Bronchial epithelial cell (primary cell): Measurements from ENCODE around the gene YES1. TPM values are rescaled to one million over a fixed set of nuclear protein-coding genes. Genes with fewer than 3 reads are reported as not detected.
A peak's percentile ranks its signal among the peaks of the same experiment; 100 is the strongest.

Source experiments
- DNase-seq: peaks from one replicate; pipeline ENCODE4 v3.0.0-alpha.2; 2010; ENCODE audit warnings: low read depth
- FAIRE-seq: peaks from 2 replicates; lab custom pipeline; 2011; peaks lifted over from hg19 to GRCh38; lab: Jason Lieb, UNC
- H3K27me3 ChIP-seq: 2 replicates; pipeline ENCODE4 v1.5.1; 2011; ENCODE audit warnings: low read length; ENCODE audit not compliant: control insufficient read depth, insufficient read depth
- H3K36me3 ChIP-seq: 2 replicates; pipeline ENCODE4 v1.5.1; 2011; ENCODE audit warnings: low read length; ENCODE audit not compliant: control insufficient read depth, insufficient read depth
- H3K4me3 ChIP-seq: 2 replicates; pipeline ENCODE4 v1.5.1; 2011; ENCODE audit warnings: mild to moderate bottlenecking, low read depth, low read length, control low read depth
- CTCF ChIP-seq: IDR thresholded peaks from 2 replicates; pipeline ENCODE4 v1.5.1; 2011; ENCODE audit warnings: mild to moderate bottlenecking, moderate library complexity, low read length, control low read depth, inconsistent platforms; ENCODE audit not compliant: insufficient read depth, severe bottlenecking
- total RNA-seq: library from RNA; depleted of rRNA; stranded (reverse); fragments of >200 nt; gene quantifications from 2 replicates; pipeline ENCODE4 v1.2.1, GENCODE V29; 2014

Gene YES1
- total RNA-seq, 1 donor from 2014 or later: 165 TPM

GRCh38 chr18:820591-821165 lies 8.6 kb upstream of the YES1 start:
- no peak for TF ChIP-seq CTCF
- no peaks in the 10 kb centered on the region for H3K27me3 ChIP-seq
- FAIRE-seq: no peak
- H3K36me3 ChIP-seq: no peaks in the 10 kb centered on the region
- no peak overlapping the region for H3K4me3 ChIP-seq
- DNase-seq: no peak

GRCh38 chr18:816869-817268 lies 4.8 kb upstream of the YES1 start:
- TF ChIP-seq CTCF: no peak
- H3K36me3 ChIP-seq: no peaks in the 10 kb centered on the region
- DNase-seq: no peak
- no peak for FAIRE-seq
- no peak overlapping the region for H3K4me3 ChIP-seq
- H3K27me3 ChIP-seq: no peaks in the 10 kb centered on the region

- TF ChIP-seq CTCF: no peak
- Histone ChIP-seq H3K4me3 (no peak overlapping the region), H3K27me3 (no peaks in the 10 kb centered on the region), H3K36me3 (no peaks in the 10 kb centered on the region)
- DNase-seq (no peak), FAIRE-seq (peak; percentile 18)
Measured at GRCh38 chr18:816088-816653, 4.1 kb upstream of the YES1 start.

GRCh38 chr18:815353-815752 lies 3.3 kb upstream of the YES1 start:
- Histone ChIP-seq H3K27me3 (no peaks in the 10 kb centered on the region), H3K4me3 (no peak overlapping the region), H3K36me3 (no peaks in the 10 kb centered on the region)
- FAIRE-seq: no peak
- TF ChIP-seq CTCF: no peak
- DNase-seq: no peak

- no peaks in the 10 kb centered on the region for H3K36me3 ChIP-seq
- no peak overlapping the region for H3K4me3 ChIP-seq
- no peak for DNase-seq
- TF ChIP-seq CTCF: no peak
- no peaks in the 10 kb centered on the region for H3K27me3 ChIP-seq
- no peak for FAIRE-seq
Measured at GRCh38 chr18:814300-815084, 2.5 kb upstream of the YES1 start.
